HS-27A (cell line): Measurements from ENCODE around the gene ZNF540.
"Not testable (repeated sequence)": the region's sequence is repeated elsewhere in the genome, so short reads cannot be mapped to it uniquely, and the experiment has no call there.

Experiments used
- DNase-seq: peaks from one replicate; pipeline ENCODE4 v3.0.0-alpha.2; 2012; ENCODE audit warnings: low read depth, missing footprints

ZNF540 gene

DNA sequence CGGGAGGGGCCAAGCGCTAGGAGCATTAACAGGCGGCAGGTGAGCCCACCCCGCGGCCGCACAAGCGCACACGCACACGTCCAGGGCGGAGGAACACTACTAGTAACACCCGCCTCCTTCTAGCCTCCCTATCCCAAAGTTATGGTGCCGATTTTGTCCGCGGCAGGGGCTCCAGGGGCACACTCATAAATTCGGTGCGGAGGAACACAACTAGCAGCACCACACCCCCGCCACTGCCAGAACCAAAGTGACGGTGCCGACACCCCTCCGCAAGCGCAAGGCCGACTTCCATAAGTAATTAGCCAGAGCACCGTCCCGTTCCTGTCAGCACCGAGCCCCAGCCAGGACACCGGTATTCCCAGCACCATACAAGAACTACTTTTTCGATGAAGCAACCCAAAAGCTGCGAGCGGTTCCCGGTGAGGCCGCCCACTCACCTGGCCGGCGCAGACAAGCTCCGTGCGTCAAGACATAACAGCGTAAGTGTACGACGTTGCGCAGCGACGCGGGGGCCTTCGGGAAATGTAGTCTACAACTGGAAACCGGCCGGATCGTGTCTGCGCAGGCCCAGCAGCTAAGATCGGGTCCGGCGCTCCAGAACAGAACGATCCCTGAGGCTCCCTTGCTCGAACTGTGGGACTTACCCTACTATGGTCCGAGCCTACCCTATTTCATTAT is at the start of gene ZNF540, which contains the start of gene ZNF571:
ZNF540 (plus strand) TSS at position 573 of the 678 bp plus-strand sequence. CDS start 3,572 bp downstream, outside the sequence.
ZNF571 (minus strand) TSS at position 489 of the 678 bp plus-strand sequence. CDS start 8,116 bp downstream, outside the sequence.
- peak; percentile 95 for DNase-seq

DNA sequence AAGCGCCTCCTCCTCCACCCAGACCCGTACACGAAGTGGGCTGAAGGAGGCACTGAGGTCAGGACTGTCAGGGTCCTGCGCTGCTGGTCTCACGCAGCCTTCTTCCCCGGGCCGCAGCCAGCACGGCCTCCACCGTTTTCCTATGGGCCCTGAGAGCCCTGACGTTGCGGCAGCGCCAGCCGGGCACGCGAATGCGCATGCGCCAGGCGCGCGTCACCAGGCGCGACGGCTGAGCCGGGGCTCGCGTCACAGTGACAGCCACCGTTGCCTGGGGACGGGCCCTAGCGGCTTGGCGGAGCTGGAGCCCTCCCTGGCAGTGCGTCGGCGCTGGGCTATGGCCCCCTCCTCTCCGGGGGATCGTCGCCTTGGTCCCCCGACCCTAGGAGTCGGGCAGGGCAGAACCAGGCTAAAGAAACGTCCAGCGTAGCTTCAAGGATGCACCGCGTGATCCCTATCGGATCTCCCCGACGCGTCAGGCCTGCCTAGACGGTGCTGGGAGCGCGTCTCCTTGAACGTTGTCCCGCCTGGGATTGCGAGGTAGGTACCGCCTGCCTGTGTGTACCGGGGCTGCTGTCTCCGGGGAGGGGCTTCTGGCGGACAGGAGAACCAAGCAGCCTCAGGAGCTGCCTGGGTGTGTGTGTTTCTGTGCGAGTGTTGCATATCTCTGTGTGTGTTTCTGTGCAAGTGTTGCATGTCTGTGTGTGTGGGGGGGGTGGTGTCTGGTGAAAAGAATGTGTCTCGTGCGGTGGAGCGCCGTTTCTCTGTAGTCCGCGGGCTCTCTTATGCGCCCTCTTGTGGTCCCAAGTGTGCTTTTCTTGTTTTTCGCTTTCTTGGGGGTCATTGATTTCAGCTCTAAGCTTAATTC is 43.3 kb upstream of the ZNF540 start:
- no peak for DNase-seq

DNA sequence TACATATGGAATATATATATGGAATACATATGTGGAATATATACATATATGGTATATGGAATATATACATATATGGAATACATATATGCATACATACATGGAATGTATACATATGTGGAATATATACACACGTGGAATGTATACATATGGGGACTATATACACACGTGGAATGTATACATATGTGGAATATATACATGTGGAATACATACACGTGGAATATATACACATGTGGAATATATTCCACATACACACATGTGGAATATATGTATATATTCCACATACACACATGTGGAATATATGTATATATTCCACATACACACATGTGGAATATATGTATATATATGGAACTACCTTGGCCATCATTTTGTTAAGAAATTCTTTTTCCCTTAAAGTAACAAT is 31.2 kb upstream of the ZNF540 start:
- no peak for DNase-seq

DNA sequence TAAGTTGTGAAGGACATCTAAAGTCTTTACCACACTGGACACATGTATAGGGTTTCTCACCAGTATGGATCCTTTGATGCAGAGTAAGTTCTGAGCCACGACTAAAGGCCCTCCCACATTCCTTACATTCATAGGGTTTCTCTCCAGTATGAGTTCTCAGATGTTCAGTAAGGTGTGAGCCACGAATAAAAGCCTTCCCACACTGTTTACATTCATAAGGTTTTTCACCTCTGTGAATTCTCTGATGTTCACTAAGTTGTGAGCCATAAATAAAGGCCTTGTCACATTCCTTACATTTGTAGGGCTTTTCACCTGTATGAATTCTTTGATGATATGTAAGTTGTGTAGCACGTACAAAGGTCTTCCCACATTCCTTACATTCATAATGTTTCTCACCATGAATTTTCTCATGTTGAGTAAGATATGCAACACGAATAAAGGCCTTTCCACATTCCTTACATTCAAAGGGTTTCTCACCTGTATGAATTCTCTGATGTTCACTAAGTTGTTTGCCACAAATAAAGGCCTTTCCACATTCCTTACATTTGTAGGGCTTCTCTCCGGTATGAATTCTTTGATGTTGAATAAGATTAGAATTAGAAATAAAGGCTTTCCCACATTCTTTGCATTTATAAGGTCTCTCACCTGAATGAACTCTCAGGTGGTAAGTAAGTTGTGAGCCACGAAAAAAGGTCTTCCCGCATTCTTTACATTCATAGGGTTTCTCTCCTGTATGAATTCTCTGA is 29.9 kb upstream of the ZNF540 start:
- no peak for DNase-seq

DNA sequence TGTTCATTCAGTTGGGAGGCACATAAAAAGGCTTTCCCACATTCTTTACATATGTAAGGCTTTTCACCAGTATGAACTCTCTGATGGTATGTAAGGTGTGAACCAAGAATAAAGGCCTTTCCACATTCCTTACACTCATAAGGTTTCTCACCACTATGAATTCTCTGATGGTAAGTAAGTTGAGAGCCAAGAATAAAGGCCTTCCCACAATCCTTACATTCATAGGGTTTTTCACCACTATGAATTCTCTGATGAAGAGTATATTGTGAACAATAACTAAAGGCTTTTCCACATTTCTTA is 29.4 kb upstream of the ZNF540 start:
- DNase-seq: no peak

DNA sequence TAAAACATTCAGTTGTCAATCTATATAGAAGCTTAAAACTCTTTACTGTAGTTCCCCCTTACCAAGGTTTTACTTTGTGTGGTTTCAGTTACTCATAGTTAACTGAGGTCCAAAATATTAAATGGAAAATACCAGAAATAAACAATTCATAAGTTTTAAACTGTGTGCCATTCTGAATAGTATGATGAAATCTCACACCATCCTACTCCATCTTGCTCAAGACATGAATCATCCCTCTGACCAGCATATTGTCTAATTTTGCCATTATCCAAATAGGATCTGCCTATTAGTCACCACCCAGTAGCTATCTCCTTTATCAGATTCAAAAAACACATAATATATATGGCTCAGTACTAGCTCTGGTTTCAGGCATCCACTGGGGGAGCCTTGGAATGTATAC is 22.5 kb upstream of the ZNF540 start:
- DNase-seq: no peak

DNA sequence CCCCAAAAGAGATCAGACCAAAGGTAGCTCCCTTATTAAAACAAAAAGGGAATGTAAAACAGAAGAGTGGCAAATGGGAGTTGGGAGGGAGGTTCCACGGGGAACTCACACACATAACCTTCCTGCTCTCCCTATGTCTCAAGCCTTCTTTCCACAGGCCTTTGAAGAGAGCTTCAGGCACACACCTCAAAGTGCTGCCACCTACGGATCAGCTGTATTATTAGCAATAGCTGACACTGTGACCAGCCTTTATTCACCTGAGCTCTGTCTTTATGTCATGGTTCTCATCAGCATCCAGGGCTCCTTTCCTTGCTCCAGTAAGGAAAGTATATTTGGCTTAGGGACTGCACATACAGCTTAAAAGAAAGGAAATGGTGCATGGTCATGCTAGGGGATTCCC is 11.3 kb upstream of the ZNF540 start:
- DNase-seq: no peak

DNA sequence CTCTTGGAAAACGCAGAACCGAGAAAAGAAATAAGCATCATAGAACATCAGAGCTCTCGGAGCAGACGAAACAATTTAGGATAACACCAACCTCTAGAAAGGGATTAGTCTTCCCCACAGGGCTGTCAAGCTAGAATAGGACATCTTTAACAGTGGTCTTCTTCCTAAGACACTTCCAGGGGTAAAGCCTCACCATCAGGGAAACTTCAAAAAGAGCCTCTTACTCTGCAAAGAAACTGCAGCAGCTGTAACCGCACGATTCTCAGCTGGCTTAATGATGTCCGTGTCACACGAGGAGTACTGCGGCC is 726 bp upstream of the ZNF540 start:
- peak; percentile 17 for DNase-seq

DNA sequence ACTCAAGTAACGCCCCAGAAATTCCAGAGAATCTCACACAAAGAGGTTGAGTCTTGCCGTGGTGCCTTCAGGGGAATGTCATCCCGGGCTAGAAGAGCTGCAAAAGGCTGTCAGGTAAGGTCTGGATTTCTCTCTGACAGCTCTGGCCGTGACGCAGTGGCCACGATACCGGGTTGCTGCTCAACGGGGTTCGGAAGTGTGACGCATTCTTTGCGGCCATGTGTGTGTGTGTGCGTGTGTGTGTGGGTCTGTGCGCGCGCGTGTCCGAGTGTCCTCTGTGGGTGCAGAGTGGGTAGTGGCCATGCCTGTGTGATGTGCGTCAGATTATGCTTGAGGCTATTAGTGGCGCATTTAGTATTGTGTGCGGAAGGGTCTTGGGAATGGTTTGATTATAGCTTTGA is 306 bp downstream of the ZNF540 start:
- DNase-seq: no peak

DNA sequence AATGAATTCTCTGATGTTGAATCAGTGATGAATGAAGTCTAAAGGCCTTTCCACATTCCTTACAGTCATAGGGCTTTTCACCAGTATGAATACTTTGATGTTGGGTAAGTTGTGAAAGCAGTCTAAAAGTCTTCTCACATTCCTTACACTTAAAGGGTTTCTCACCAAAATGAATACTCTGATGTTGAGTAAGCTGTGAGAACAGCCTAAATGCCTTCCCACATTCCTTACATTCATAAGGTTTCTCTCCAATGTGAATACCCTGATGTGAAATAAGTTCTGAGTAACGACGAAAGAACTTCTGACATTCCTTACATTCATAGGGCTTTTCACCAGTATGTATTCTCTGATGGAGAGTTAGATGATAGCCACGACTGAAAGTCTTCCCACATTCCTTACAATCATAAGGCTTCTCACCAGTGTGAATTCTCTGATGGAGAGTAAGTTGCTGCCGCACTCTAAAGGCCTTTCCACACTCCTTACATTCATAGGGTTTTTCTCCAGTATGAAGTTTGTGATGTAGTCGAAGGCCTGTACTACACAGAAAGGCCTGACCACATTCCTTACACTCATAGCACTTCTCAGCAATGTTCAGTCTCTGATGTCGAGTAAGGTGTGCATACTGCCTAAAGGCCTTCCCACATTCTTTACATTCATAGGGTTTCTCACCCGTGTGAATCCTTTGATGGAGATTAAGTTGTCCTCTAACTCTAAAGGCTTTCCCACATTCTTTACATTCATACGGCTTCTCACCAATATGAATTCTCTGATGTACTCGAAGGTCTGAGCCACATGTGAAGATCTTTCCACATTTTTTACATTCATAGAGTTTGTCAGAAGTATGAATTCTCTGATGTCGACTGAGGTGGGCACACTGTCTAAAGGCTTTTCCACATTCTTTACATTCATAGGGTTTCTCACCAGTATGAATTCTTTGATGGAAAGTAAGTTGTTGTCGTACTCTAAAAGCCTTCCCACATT is 40.7 kb downstream of the ZNF540 start:
- DNase-seq: no peak

DNA sequence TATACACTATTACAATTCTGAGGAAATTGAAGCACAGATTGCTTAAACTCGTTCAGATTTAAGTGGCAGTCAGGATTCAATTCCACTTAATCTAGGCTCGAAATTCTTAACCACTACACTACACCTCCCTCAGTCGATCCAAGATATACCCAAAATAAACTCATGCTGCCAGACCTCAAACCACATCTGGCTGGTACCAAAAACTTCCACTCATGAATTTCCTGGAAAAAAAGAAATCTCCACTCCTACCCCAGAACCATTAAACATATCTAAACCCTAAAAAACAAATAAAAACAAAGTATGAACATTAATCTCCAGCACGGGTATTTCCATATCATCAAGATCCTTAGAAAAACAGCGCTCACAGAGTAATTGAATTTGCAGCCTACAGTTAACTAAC is 59.4 kb downstream of the ZNF540 start:
- peak; percentile 15 for DNase-seq

DNA sequence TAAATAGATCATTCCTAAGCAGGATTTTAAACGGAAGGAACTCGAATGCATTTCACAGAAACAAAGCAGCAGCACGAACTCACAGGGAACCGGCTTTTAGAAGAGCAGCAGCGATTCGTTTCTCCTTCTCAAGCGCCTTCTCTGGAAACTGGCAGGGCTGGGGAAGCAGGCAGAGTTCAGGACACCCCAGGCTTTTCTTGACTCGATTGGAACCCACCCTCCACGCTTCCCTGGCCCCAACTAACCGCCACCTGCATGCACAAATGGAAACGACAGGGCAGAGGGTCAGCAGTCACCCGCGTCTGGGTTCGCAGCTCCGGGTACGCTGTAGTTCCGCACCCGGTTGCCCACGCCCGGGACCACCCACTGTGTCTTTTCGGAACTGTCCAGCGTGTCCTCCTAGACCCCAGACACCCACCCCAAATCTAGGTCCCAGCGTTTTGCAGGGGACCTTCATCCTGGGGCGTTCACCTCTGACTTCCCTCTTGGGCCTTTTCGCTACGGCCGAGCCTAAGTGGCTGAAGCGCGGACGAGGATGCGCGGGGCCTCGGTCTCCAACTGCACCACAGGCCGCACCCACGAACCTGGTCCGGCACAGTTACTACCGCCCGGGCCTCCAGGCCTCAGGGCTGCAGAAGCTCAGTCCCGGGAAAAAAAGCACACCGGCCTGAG is 60.1 kb downstream of the ZNF540 start:
- peak; percentile 63 for DNase-seq

DNA sequence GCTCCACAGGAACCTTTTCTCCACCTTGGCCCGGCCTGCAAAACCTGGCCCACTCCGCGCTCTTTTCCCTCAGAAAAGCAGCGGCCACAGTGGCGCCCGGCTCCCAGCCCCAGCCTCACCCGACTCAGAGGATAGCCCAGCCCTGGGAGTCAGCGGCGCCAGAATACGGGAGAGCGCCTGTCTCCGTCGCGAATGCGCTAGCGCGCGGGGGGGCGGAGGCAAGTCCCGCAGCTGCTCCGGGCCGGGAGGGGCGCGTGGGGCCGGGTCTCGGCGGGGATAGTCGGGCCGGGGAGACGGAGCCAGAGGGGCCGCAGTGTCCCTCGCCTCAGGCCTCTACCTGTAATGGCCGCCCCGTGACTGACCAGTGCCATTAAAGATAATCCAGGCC is 60.6 kb downstream of the ZNF540 start, which contains the start of gene ZFP30:
ZFP30 (minus strand) TSS at position 165 of the 388 bp plus-strand sequence. CDS start 7,643 bp downstream, outside the sequence.
- DNase-seq: peak; percentile 69

DNA sequence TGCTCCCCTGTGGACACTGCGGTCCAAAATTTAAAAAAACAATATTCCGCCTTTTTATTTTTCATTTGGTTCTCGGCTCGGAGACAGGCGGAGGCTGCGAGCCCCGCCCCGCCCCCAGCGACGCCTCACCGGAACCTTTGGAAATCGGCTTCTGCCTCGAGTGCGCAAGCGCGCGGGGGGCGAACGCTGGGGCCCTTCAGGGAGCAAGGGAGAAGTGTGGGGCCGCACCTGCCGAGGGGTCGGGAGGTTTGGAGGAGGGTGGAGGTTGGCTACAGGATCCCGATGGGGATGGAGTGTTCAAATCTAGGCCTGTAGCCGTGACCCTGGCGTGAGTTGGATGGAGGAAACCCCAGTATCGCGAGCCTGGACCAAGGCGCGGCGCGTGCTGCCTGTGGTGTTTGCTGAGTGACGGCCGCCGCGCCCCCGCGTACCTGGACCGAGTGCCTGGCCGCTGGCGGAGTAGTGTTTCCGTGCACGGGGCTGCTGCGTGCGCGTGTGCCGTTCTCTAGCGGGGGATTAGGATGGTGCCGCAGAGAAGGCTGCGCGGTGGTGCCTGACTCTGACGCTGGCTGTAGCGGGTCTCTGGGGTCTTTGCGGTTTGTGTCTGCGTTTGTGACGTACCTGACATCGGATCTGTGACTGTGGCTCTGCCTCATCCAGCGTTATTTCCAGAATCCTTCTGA is 61.2 kb downstream of the ZNF540 start:
- peak; percentile 89 for DNase-seq

DNA sequence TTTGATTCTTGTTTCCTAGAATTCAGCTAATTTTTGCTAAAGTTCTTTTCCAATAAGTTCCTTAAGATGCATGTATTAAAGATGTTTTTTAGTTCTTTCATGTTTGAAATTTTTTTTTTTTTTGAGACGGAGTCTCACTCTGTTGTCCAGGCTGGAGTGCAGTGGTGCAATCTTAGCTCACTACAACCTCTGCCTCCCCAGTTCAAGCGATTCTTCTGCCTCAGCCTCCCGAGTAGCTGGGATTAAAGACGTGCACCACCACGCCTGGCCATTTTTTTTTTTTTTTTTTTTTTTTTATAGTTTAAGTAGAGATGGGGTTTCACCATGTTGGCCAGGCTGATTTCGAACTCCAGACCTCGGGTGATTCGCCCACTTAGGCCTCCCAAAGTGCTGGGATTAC is 62.5 kb downstream of the ZNF540 start:
- DNase-seq: not testable (repeated sequence)
